Loucy (cell line): ENCODE results near the gene RSAD1.

ENCODE experiments used
- H2AFZ ChIP-seq: fragments of 200-600 bp; sonication (generic); 2 replicates; pipeline ENCODE4 v1.6.0; 2016; ENCODE audit warnings: antibody characterized with exemption, mild to moderate bottlenecking, low read length, moderate library complexity
- H3F3A ChIP-seq: fragments of 200-600 bp; 2 replicates; pipeline ENCODE4 v1.6.0; 2016; ENCODE audit warnings: antibody characterized with exemption, low read depth, mild to moderate bottlenecking
- H3K27me3 ChIP-seq: fragments of 200-600 bp; sonication (generic); 2 replicates; pipeline ENCODE4 v1.6.1; 2014; ENCODE audit warnings: low read length, mild to moderate bottlenecking; ENCODE audit not compliant: insufficient read depth, poor library complexity, severe bottlenecking
- H3K36me3 ChIP-seq: fragments of 200-600 bp; sonication (generic); 2 replicates; pipeline ENCODE4 v1.6.1; 2016; ENCODE audit warnings: low read length; ENCODE audit not compliant: insufficient read depth
- H3K4me1 ChIP-seq: fragments of 200-600 bp; sonication (generic); 2 replicates; pipeline ENCODE4 v1.5.1; 2014; ENCODE audit warnings: low read length, mild to moderate bottlenecking; ENCODE audit not compliant: insufficient read depth, poor library complexity, severe bottlenecking
- H3K4me2 ChIP-seq: fragments of 200-600 bp; sonication (generic); 2 replicates; pipeline ENCODE4 v1.6.0; 2014; ENCODE audit warnings: antibody characterized with exemption, low read length, low read depth, mild to moderate bottlenecking; ENCODE audit not compliant: poor library complexity, severe bottlenecking
- H3K4me3 ChIP-seq: fragments of 200-600 bp; sonication (generic); 2 replicates; pipeline ENCODE4 v1.5.1; 2014; ENCODE audit warnings: low read length, mild to moderate bottlenecking, mixed read lengths; ENCODE audit not compliant: poor library complexity, severe bottlenecking
- H3K79me2 ChIP-seq: fragments of 200-600 bp; sonication (generic); 2 replicates; pipeline ENCODE4 v1.6.1; 2014; ENCODE audit warnings: low read length; ENCODE audit not compliant: insufficient read depth
- H3K9ac ChIP-seq: fragments of 200-600 bp; sonication (generic); 2 replicates; pipeline ENCODE4 v1.6.0; 2014; ENCODE audit warnings: mild to moderate bottlenecking, low read depth, low read length, moderate library complexity; ENCODE audit not compliant: poor library complexity, severe bottlenecking
- H3K9me2 ChIP-seq: fragments of 200-600 bp; sonication (generic); replicated peaks from 2 replicates; pipeline ENCODE4 v1.6.1; 2016; ENCODE audit warnings: low read depth, low read length, mixed read lengths
- H3K9me3 ChIP-seq: fragments of 200-600 bp; sonication (generic); 2 replicates; pipeline ENCODE4 v1.6.1; 2014; ENCODE audit warnings: mild to moderate bottlenecking, antibody characterized with exemption, low read length, low read depth; ENCODE audit not compliant: insufficient read depth
- H4K20me1 ChIP-seq: fragments of 200-600 bp; sonication (generic); 2 replicates; pipeline ENCODE4 v1.6.0; 2014; ENCODE audit warnings: antibody characterized with exemption, low read length, mild to moderate bottlenecking; ENCODE audit not compliant: insufficient read depth, poor library complexity, severe bottlenecking
- CTCF ChIP-seq: fragments of 200-600 bp; sonication (generic); conservative IDR thresholded peaks from 2 replicates; pipeline ENCODE4 v1.5.1; 2014; ENCODE audit warnings: mild to moderate bottlenecking, antibody characterized with exemption, low read length
- EZH2phosphoT487 ChIP-seq: fragments of 200-600 bp; IDR thresholded peaks from 2 replicates; pipeline ENCODE4 v1.6.1; 2018; ENCODE audit warnings: antibody characterized with exemption, mild to moderate bottlenecking, moderate library complexity, borderline replicate concordance

The RSAD1 gene

GRCh38 chr17:50458701-50459676 lies 19.7 kb upstream of the RSAD1 start:
- H3K4me3 ChIP-seq, result no peak overlapping the region
- H2AFZ ChIP-seq, result no peak overlapping the region
- H3K79me2 ChIP-seq, result no peaks in the 10 kb centered on the region
- H3K9ac ChIP-seq, result no peak overlapping the region
- H3K36me3 ChIP-seq, result no peaks in the 10 kb centered on the region
- no peaks in the 10 kb centered on the region for H3K4me1 ChIP-seq
- H3K9me2 ChIP-seq, result no peaks in the 10 kb centered on the region
- H3K27me3 ChIP-seq, result no peaks in the 10 kb centered on the region
- TF ChIP-seq CTCF (no peak), EZH2phosphoT487 (no peak)
- no peaks in the 10 kb centered on the region for H3K9me3 ChIP-seq
- no peak overlapping the region for H3K4me2 ChIP-seq
- no peaks in the 10 kb centered on the region for H3F3A ChIP-seq
- no peaks in the 10 kb centered on the region for H4K20me1 ChIP-seq

- no peaks in the 10 kb centered on the region for H3K4me1 ChIP-seq
- no peak overlapping the region for H3K4me3 ChIP-seq
- H3K4me2 ChIP-seq, result no peak overlapping the region
- no peaks in the 10 kb centered on the region for H4K20me1 ChIP-seq
- no peaks in the 10 kb centered on the region for H3K36me3 ChIP-seq
- H2AFZ ChIP-seq, result no peak overlapping the region
- H3K9ac ChIP-seq, result no peak overlapping the region
- H3F3A ChIP-seq, result no peaks in the 10 kb centered on the region
- no peaks in the 10 kb centered on the region for H3K9me2 ChIP-seq
- TF ChIP-seq EZH2phosphoT487 (no peak), CTCF (no peak)
- no peaks in the 10 kb centered on the region for H3K27me3 ChIP-seq
- H3K79me2 ChIP-seq, result no peaks in the 10 kb centered on the region
- H3K9me3 ChIP-seq, result no peaks in the 10 kb centered on the region
Observed at GRCh38 chr17:50459756-50460155, 18.9 kb upstream of the RSAD1 start.

- no peaks in the 10 kb centered on the region for H3K36me3 ChIP-seq
Observed at GRCh38 chr17:50460831-50461526, 17.7 kb upstream of the RSAD1 start.

More at GRCh38 chr17:50460831-50461526, 17.7 kb upstream of the RSAD1 start:
- no peaks in the 10 kb centered on the region for H3K9me3 ChIP-seq
- H4K20me1 ChIP-seq, result no peaks in the 10 kb centered on the region
- no peak overlapping the region for H3K4me2 ChIP-seq
- no peaks in the 10 kb centered on the region for H3K4me1 ChIP-seq
- H3K9ac ChIP-seq, result no peak overlapping the region
- H3K9me2 ChIP-seq, result no peaks in the 10 kb centered on the region
- no peak overlapping the region for H2AFZ ChIP-seq
- TF ChIP-seq EZH2phosphoT487, result no peak
- TF ChIP-seq CTCF, result no peak
- H3F3A ChIP-seq, result no peaks in the 10 kb centered on the region
- H3K27me3 ChIP-seq, result no peaks in the 10 kb centered on the region
- H3K4me3 ChIP-seq, result no peak overlapping the region
- no peaks in the 10 kb centered on the region for H3K79me2 ChIP-seq
